Right lung (tissue), 10 donors: ENCODE data around the gene HTR7. TPM values are rescaled to one million over a fixed set of nuclear protein-coding genes. Genes with fewer than 3 reads are reported as not detected.
"Not testable (repeated sequence)": the region's sequence is repeated elsewhere in the genome, so short reads cannot be mapped to it uniquely, and the experiment has no call there.

Experiments used
- DNase-seq, 2 donors: peaks; one replicate each; pipeline ENCODE4 v3.0.0-alpha.2; 2013
- long read RNA-seq, 8 donors: transcript quantifications; one replicate each; lab custom pipeline, GENCODE V29; 2026
- polyA plus RNA-seq, 5 donors: library from polyadenylated mRNA; unstranded; fragments of 120-200 nt; gene quantifications; one replicate each; pipeline versions ENCODE4 v1.2.1 to v1.2.3, GENCODE V29; 2013; ENCODE audit warnings: inconsistent platforms in 1 of 5, low replicate concordance in 1 of 5; ENCODE audit not compliant: insufficient read length in 5 of 5, insufficient read depth in 1 of 5

Gene HTR7
- polyA plus RNA-seq = under 1 TPM; 0.12 to 0.28 (median 0.19) TPM
- long read RNA-seq, donor 1 = 0 reads
- long read RNA-seq, donor 2, partial matches to known transcripts = 0 of 1 reads
- long read RNA-seq, donor 2, other reads (novel, unspliced or antisense) = 0 of 1 reads
- long read RNA-seq, donor 3 = 0 reads
- long read RNA-seq, donor 4 = 0 reads
- long read RNA-seq, donor 5 = 0 reads
- long read RNA-seq, donor 6 = 0 reads
- long read RNA-seq, donor 7, partial matches to known transcripts = 13 of 30 reads
- long read RNA-seq, donor 7, other reads (novel, unspliced or antisense) = 17 of 30 reads
- long read RNA-seq, donor 8 = 0 reads

DNA sequence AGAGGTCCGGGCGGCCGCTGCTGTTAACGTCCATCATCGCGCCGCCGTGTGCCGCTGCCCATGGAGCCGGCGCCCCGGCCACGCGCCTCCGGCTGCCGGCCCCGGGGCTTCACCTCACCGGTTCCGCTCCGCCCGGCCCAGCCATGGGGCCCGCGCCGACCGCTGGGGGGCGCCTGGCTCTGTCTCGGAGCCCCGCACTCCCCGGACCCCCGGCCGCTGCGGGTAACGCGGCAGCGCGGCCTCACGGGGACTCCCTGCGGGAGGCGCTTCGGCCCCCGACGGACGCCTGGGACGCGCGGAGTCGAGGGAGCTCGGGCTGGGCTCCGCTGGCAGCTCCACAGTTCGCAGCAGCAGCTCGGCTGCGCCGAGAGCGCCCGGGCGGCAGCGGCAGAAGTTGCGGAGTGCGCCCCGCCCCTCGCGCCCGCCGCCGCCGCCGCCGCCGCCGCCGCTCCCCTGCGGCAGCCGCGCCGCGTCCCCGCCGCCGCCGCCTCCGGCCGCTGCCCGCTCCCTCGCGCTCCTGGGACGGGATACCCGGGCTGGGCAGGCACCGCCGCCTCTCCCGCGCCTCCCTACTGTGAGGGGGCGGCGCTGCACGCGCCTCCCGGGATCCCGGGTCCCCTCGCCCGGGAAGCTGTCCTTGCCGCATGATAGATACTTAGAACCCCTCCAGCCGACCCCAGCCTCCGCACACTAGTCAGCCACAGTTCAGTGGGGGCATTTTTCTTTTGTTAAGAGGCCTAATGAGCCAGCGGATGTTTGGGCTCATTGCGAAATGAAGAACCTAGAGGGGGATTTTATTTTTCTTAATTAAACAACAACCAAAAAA, at the start of gene HTR7:
Gene HTR7, minus strand, starts transcription at position 405 of the 826 bp plus-strand sequence. Its CDS starts 368 bp downstream, at position 37.
- peak; percentile 52 to 67 for DNase-seq

DNA sequence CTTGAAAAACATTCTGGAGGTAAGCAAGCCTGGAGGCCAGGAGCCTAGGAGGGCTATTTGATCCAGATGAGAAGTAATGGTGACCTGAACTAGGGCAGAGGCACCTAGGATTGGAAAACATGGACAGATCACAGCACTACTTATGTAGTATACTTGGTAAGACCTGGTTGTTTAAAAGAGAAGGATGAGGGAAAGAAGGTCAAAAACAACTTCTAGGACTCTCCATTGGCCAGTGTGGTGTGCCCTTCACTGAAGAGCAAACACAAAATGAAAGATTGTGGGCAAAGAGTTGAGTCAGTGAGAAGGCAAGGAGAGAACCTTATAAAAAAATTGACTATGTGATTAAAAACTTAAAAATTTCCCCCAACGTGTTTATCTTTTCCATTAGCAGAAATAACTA, 48.8 kb upstream of the HTR7 start:
- DNase-seq = no peak

DNA sequence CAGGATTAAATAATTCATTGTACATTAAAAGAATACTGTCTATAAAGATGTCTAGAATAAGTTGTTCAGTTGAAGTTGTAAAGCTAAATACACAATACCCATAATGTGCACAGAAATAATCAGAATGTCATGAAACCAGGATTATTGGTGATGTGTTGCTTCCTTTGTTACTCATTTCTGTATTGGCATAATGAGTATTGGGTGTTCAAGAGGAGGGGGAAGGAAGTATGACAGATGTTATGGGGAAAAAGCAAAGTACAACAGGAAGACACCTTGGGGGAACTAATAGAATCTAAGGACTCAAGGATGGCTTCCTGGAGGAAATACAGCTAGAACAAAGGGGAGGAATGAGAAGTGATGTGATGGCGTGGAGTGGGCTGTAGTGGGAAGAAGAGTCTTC, 48.1 kb upstream of the HTR7 start:
- DNase-seq = no peak

DNA sequence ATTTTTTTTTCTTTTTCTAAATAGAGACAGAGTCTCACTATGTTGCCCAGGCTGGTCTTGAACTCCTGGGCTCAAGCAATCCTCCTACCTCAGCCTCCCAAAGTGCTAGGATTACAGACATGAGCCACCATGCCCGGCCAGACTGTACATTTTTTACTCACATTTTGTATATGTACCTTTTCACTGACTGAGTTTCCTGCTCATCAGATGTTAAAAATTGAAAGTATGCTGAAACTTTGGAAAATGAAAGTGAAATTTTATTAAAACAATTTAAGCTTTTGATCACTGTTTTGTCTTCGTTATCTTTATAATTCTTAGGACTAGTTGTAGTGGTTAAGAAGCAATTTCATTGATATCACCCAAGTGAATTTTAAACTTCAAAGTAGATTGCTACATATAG, 39.1 kb upstream of the HTR7 start:
- DNase-seq = not testable (repeated sequence)

DNA sequence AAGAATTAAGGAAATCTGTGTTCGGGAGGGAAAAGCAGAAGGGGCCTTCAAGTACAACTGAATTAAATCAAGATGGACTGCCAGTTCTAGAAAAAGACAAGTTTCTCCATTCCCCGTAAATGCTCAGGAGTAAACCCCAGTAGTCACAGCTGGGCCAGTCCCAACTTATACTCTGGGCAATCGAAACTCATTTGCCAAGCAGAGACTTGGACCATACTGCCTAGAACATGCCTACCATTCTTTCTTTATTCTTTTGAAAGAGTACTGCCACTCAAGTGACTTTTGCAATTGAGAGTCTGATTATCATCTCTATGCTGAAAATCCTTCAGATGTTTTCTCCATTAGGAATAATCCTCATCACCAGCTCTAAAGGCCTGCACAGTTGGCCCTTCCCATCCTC, 35.4 kb upstream of the HTR7 start:
- DNase-seq = no peak

DNA sequence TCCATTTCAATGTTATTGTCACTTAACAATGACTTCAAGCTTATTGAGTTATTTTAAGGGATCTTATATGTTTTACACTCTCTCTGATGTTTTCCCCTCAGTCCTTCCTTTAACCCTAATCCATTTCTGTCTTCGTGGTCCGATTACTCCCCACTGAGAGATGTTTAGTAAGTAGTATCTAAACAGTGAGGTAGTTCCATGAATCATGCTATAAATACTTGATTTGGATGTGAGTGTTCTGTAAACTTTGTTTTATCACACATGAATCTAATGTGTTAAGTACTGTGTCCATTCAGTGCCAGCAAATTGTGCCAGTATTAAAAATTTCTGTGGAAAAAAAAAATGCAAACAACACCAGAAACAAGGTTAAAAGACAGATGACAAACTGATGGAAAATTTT, 32.5 kb upstream of the HTR7 start:
- no peak for DNase-seq

DNA sequence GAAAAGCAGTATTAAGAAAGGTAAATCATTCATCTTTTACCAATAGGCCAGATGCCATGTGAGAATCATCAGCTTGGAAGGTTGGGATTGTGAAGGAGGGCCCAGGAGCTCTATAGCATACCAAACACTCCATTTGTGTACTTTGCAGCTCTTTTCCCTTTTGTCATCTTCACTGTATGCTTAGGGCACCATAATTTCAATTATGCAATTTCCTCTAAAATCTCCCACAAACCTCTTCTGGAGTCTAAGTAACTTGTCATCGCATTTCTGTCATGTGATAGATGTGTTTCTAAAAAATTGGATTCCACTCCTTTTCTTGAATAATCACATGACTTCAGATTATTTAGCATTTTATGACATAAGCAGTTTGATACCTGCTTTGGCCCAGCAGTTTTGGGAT, 31.8 kb upstream of the HTR7 start:
- DNase-seq = no peak

DNA sequence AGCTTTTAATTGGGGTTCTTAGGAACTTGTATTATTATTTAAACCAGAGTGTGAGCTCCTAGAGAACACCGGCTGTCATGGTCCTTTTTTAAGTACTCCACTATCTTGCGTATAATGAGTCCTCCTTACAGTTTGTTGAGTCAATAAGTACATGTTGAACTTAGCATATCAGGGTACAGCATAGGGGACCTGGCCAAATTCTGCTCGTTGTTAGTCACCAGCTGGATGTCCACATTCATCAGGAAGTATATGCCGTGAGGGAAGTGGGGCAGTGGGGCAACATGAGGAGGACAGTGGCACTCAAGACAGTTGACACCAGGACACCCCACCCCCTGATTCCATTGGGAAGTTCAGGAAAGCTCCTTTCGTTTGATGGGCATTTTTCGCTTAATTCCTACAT, 30.5 kb upstream of the HTR7 start:
- no peak for DNase-seq

DNA sequence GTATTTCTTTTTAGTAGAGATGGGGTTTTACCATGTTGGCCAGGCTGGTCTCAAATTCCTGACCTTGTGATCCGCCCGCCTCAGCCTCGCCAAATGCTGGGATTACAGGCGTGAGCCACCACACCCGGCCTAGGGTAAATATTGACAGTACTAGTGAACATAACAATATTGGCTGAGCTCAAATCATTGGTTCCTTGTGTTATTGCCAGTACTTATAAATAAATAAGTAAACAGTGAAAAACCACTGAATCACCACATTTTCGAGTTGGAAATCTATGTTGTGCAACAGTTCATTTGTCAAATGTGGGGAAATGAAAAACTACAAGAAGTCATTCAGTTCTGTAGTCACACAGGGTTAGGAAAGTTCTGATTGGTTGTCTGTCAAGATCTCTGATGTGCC, 29.7 kb upstream of the HTR7 start:
- DNase-seq = no peak

DNA sequence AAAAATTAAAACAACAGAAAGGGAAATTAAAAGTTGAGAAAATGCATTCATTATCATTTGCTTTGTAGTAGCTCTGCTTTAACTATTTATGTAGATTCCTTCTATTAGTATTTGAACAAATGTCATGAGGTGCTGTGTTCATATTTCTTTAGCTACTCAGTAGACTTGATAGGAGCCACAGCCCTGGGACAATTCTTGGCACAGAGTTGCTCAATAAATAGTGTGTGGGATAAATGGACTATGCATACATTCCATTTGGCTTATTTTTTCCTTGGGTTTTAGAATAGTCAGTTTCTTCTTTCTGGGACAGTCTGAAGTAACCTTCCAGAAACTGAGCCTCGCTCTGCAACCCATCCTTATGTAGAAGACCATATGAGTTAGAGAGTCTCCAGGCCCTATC, 27.3 kb upstream of the HTR7 start:
- DNase-seq = no peak

DNA sequence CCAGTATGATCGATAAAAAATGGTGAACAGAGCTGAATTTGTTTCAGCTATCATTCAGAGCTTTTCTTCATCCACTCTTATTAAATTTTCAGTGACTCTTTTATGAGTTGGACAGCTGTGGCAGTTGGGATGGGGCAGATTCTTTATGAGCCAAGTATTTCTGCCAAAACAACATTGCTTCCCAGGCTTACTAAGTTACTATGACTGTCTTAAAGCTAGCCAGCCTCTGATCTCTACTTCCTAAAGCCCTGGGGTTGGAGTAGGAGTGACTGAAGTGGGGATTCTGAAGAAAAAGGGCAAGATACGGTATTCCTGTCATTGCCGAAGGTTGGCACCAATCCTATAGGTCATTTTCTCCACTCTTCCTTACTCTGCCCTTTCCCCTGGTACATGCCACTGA, 26.6 kb upstream of the HTR7 start:
- DNase-seq = no peak

DNA sequence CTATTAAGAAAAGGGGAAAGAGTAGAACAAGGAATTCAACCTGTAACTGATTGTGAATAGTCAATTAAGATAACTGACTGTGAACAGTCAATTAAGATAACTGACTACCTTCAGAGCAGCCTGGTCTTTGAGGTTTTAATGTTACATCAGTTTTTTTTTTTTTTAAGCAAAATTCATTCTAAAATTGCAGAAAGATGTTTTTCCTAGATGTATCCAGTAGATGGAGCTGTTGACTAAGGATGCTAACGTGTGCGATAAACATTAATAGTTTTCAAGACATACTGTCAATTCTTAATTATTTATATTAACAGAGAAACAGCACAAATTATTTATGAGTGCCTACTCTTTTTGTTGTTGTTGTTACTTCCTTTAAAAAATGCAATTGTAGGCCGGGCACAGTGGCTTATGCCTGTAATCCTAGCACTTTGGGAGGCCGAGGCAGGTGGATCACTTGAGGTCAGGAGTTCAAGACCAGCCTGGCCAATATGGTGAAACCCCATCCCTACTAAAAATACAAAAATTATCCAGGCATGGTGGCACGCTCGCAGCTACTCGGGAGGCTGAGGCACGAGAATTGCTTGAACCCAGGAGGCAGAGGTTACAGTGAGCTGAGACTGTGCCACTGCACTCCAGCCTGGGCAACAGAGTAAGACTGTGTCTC, 22.4 kb upstream of the HTR7 start:
- DNase-seq = not testable (repeated sequence)

DNA sequence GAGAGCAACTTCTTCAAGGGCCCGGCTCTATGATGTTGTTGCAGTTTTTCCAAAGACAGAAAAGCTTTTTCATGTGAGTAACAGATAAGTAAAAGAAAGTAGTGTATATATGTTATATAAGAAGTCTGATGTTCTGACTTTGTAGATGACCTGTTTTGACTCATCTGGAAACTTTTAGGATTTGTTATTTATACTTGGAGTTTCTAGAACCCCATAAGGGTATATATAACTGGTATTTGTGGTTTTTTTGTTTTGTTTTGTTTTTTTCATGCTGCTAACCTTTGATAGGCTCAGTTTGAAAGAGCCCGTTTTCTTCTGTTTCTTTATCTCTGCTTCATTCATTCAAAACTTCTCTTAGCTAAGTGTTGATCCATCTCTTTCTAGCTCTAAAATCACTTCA, 21.2 kb upstream of the HTR7 start:
- DNase-seq = no peak

DNA sequence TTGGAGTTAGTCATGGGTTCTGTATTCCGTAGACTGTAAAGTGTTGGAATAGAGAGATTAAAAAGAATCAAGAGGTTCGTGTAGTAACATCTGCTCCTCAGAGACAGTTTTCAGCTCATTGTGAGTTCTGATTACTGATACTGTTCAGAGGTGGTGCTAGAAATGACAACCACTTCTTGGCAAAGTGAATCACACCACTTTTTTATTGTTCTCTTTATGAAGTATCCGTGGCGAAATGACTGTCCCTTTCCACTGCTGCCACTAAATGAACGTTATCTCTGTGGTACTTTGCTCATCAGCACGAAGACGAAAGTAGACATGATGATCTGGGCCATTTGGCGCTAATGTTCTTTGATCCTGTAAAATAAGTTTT, 14.8 kb upstream of the HTR7 start:
- no peak for DNase-seq

DNA sequence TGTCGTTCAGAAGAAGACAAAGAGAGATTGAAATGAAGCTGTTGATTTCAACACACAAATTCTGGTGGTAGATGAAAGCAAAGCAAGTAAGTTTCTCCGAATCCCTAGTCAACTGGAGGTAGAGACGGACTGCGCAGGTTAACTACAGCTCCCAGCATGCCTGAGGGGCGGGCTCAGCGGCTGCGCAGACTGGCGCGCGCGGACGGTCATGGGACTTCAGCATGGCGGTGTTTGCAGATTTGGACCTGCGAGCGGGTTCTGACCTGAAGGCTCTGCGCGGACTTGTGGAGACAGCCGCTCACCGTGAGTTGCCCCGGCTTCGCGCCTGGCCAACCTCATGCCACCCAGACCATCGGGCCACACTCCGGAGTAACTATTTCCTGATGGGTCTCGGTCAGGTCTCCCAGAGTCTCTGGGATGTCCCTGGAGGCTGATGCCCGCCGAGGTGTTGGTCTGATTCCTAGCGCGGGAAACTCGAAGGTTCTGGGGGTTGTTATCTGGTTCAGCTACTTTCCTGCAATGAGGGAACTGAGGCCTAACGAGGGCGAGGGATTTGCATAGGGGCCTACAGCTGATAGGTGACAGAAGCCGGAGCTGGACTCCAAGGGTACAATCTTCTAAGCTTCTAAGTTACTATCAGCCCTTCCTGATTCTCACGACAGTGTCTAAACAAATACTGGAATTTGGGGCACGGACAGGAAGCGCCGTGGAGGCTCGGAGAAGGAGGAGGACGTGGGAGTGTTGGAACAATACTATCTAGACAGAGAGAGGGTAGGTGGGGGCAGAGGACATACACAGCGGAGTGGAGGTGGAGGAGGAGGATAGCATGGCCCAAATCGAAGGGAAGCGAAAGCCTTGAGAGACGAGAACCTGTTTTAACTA, 14.2 kb upstream of the HTR7 start, which contains the start of gene RPP30:
Gene RPP30, plus strand, starts transcription at position 209 of the 882 bp plus-strand sequence. Its CDS starts 13 bp downstream, at position 222.
- peak; percentile 75 to 76 for DNase-seq

DNA sequence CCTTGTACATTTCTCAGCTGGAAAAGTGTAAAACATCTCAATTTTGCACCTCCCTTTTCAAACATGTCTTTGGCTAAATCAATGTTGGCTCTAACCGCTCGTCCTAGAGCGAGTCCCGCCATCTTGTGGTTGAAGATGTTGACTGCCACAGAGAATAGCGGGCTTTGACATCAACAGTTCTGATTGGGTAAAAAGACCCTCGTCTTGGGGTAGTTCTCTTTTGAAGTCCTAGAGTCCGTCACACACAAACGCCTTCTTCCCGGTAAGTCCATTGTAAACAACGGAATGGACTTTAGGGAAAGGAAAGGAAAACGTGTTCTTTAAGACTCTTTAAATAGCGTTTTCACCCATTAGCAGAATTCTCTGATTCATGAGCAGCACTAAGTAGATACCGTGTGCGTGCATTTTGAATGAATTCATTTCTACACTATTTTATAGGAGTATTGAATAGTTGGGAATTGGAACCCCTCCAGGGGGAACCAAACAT, 13.5 kb upstream of the HTR7 start:
- DNase-seq = peak in 1 of 2 donors; percentile 50

DNA sequence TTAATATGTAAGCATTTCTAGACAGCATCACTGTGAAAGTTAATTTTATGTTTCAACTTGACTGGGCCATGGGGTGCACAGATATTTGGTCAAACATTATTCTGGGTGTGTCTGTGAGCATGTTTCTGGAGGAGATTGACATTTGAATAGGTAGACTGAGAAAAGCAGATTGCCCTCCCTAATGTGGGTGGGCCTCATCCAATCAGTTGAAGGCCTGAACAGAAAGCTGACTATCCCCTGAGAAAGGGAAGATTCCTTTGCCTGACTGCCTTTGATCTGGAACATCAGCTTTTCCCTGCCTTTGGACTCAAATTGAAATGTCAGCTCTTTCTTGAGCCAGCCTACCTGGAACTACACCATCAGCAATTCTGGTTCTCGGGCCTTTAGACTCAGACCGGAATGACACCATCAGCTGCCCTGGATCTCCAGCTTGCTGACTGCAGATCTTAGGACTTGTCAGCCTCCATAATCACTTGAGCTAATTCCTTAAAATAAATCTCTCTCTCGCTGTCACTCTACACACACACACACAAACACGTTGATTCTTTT, 8.3 kb upstream of the HTR7 start:
- DNase-seq = no peak

DNA sequence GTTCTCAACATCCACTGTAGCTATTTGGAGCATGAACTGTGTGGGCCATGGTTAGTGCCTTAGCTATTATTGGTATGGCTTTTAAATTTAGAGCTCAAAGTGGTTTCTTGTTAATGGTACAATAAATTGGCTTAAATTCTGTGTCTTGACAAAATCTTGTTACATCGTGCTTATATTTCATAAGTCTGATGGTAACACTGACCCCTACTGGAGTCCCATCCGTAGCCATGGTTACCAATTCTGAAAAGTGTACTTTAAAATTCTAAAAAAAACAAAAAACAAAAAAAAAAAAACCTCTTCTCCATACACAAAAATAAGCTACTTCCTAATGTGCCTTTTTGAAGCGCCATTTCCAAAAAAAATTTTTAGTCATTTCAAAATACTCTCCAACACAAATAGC, 7.6 kb upstream of the HTR7 start:
- no peak for DNase-seq

DNA sequence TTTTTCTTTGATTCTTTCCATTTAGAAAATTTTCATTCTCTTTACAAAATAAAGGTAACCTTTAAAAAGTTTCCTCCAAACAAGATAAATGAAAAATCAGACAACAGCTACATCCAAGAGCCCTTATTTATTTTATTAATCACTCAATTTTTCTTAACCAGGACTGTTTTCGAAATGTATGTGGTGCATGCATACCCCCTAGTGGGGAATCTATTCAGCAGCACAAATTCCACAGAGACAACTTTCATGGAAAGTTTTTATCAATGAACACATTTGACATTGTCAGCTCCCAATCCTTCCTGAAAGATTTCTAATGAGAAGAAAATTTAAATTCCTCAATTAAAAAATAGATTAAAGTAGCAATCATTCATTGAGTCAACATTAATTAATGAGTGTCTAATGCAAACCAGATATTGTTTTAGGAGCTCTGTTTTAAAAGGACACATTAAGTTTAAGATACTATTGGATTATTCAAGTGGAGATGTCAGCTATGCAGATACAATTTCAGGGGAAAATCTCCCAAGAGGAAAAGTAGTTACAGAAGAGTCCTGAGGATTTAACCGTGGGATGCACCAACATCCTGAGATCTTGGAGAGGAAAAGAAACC, 5.2 kb upstream of the HTR7 start:
- no peak for DNase-seq

DNA sequence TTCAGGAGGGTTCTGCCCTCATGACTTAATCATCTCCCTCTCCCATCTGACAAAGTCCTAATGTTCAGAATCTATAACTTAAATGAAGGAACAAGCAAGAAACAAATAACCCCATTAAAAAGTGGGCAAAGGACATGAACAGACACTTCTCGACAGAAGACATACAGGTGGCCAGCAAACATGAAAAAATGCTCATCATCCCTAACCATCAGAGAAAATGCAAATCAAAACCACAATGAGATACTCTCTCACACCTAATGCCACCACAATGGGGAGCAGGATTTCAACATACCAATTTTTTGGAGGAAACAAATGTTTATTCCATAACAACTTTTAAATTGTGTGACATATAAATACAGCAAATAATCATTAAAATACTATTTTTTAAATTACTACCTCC, 3.0 kb upstream of the HTR7 start:
- no peak for DNase-seq

DNA sequence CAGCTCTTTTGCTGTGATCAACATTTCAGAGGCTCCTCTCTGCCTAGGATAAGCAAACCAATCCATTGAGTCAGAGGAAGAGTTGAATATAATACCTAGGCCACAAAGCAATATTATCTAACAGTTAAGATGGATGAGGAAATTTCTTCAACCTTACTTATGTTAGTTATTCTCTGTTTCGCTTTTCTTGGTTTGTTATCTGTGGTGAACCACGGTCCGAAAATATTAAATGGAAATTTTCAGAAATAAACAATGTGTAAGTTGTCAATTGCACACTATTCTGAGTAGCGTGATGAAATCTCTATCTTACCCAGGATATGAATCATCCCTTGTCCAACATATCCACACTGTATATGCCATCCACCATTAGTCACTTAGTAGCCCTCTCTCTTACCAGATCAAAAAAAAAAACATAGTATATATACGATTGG, 1.5 kb upstream of the HTR7 start:
- no peak for DNase-seq
